Activated CD4-positive, alpha-beta T cell treated with anti-CD3 and anti-CD28 coated beads, Interleukin-2, amount 50 U/mL, for 16 hours (primary cell): ENCODE results near the gene GSC2.

ENCODE experiments used
- DNase-seq: peaks from one replicate; pipeline ENCODE4 v3.0.0-alpha.2; 2020

GSC2 gene

DNA sequence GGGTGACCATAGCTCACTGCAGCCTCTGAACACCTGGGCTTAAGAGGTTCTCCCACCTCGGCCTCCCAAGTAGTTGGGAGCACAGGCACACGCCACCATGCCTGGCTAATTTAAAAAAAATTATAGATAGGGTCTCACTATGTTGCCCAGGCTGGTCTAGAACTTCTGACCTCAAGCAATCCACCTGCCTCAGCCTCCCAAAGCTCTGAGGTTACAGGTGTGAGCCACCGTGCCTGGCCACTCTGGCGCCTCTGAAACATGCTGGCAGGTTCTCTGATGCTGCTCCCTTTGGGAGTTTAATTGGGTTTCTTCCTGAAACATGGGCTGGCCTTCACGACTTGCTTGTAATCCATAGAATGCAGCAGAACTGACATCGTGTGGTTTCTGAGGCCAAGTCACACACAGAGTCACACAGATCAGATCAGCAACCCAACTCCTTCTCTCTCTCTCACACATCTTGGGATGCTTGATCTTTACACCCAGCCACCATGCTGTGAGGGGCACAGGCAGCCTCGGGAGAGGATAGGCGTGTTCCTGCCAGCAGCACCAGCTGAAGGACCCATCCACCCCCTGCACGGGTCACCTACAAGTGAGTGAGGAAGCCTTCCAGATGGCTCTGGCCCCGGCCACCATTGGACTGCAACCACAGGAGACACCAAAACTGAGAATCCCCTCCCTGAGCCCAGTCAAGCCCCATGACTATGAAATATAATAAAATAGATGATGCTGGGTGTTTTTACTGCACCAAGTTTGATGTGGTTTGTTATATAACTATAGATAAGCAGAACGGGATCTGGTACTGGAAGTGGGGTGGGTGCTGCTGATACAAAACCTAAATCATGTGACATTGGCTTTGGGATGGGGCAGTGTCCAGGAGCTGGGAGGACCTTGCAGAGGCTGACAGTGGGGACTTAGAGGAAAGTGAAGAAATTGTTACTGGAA, 3.1 kb upstream of the GSC2 start:
- no peak for DNase-seq

DNA sequence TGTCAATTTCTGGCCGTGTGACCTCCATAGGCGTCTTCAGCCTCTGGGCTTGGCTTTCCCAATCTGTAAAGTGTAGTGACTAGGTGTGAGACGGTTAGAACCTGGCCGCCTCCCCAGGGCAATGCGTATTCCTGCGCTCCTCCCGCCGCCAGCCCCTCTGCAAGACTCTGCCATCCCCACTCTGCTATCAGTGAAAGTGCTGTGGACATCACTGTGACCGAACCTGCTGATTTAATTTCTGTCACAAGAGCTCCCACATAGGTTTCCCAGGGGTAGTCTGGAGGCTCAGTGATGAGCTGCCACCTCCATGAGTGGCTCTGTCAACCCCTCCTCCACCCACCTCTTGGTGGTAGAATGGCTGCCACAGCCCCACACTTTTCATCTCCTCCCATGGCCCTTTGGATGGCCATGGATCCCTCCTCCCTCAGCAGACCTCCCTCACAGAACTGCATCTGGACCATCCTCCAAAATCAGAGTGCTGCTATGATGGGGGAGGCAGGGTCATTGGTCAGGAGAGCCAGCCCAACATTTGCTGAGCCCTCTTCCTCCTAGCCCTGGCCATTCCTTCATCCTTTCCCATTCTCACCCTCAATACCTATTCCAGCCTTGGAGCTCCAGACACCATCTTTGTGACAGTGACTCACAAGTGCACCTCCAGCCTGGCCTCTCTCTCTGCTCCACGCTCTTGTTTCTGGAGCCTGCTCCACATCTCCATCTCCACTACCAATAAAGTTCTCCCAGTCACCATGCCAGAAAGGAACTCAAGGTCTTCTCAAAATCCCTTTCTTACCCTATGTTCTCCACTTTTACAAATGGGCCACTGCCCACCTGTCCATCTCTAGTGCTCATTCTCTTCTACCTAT, 1.5 kb upstream of the GSC2 start:
- DNase-seq: no peak

GRCh38 chr22:19150482-19151328, 613 bp upstream of the GSC2 start:
- DNase-seq: no peak

DNA sequence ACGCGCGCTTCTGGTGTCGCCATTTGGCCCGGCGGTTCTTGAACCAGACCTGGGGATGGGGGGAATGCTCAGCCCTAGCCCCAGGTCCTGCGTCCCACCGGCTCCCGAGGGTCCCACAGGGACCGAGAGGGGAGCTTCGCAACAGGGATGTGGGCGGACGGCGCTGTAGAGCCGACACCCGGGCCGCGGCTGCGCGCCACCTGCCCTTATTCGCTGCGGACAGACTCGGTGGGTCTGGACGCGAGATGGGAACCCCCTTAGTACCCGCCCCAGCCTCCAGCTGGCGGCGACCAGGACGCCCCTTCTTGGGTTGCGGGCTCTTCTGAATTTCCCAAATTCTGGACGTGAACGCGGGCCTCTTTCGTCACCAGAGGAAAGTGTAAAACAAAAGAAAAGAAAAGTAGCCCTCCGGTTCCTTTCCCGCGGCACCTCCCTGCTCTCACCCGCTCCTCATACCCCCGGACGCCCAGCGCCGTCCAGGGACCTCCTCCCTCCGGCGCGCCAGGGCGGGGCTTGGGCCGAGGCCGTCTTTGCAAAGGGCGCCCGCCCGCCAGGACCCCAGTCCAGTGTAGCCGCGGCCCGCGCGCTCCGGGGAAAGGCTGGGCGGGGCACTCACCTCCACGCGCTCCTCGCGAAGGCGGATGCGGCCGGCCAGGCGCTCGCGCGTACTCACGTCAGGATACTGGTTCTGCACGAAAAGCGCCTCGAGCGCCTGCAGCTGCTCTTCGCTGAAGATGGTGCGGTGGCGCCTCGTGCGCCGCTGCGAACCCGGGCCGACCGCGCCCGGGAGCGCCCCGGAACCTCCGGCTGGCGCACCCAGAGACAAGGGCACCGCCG, 827 bp downstream of the GSC2 start:
- peak; percentile 53 for DNase-seq

DNA sequence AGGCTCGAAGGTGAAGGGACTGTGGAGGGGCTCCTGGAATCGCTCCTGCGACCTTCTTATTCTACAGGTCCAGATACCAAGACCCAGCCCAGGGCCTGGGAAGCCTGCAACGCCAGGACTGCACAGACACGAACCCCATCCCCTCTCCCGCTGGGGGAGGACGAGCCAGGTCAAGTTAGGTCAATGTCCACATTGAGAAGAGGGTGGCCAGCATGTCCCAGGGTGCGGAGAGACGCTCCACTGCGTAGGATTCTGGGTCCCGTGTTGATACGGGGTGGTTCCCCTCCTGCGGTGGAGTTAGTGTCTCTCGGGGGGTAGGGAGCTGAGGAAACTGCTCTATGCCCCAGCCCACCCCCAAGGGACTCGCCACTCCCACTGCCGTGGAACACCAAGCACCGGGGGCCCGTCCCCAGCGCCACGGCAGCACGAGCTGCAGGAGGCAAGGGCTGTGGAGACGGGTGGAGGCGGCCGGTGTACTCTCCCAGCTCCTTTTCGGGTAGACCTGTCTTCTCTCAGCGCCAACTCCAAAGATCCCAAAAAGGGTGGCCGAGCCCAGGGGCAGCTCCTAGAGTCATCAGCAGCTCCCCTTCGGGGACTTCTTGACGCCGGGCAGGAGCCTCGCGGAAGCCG, 1.6 kb downstream of the GSC2 start:
- no peak for DNase-seq

- no peak for DNase-seq
These were observed 2.8 kb downstream of the GSC2 start for GRCh38 chr22:19147195-19147780.

DNA sequence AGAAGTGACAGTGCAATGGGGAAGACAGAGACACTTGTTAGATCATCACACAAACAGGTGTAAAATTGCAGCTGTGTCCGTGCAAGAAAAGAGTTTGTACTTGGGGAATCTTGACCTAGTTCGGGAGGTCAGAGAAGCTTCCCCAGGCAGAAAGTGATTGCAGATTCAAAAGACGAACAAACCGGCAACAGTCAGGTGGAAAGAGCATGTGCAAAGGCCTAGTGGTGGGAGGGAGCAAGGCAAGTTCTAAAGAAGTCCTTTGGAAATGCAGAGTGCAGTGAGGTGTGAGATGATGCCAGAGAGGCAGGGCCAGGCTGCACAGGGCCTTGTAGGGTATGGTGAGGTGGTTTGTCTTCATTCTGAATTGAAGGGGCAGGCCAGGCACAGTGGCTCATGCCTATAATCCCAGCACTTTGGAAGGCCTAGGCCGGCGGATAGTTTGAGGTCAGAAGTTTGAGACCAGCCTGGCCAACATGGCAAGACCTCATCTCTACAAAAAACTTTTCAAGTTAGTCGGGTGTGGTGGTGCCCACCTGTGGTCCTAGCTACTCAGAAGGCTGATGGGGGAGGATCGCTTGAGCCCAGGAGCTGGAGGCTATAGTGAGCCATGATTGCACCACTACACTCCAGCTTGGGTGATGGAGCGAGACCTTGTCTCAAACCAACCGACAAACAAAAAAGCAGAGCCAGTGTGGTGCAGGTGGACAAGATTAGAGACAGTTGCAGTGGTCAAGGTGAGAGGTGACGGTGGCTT, 3.7 kb downstream of the GSC2 start:
- no peak for DNase-seq

GRCh38 chr22:19143967-19144400, 6.1 kb downstream of the GSC2 start:
- peak; percentile 47 for DNase-seq

- no peak for DNase-seq
These were observed 6.9 kb downstream of the GSC2 start for GRCh38 chr22:19143212-19143611.

- no peak for DNase-seq
These were observed 7.7 kb downstream of the GSC2 start for GRCh38 chr22:19142394-19142793.

GRCh38 chr22:19139974-19140373, 10.1 kb downstream of the GSC2 start:
- DNase-seq: no peak

DNA sequence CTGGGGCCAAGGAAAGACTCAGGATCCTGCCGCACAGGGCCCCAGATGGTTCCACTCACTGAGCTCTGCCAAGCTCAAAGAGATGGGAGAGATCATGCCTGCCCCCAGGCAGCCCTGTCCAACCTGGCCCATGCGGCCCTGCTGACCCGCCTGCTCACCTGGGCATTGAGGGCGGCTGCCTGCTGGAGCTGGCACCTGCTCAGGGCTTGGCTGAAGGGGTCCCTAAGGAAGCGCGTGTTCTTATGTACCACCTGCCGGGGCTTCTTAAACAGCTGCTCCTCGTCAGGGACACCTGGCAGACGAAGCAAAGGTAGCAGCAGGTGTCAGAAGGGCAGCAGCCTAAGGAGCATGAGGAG, 11.1 kb downstream of the GSC2 start:
- no peak for DNase-seq

- no peak for DNase-seq
These were observed 11.7 kb downstream of the GSC2 start for GRCh38 chr22:19138217-19139000.

- DNase-seq: no peak
These were observed 12.5 kb downstream of the GSC2 start for GRCh38 chr22:19137384-19138216.

GRCh38 chr22:19136915-19137314, 13.2 kb downstream of the GSC2 start:
- no peak for DNase-seq

- DNase-seq: no peak
These were observed 15.2 kb downstream of the GSC2 start for GRCh38 chr22:19134874-19135273.

DNA sequence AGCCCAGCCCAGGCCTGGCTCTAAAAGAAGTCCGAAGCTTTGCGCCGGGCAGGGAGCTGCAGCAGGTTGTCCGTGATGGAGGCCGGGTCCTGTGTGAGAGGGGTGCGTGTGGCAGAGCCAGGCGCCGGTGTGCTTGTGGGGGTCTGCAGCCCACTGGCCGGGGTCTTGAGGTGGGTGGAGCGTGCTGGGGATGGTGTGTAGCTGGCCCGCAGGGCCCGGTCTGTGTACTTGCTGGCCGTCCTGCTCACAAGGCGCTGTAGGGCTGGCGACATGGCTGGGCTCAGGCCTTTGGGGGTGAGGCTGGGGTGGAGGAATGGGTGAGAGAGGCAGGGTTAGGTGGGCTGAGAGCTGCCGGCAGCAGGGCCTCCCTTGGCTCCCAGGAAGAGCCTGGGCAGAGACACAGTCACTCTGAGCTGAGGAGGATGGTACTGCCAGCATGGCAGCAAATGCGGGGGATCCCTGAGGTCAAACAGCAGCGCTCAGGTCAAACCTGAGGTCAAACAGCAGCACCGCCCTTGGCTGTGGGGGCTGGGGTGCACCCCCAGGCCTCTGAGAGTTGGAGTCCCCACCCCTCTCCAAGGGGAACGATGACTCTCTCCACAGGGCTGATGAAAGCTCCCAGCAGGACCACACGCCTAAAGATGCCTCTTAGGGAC, 15.8 kb downstream of the GSC2 start:
- DNase-seq: no peak

DNA sequence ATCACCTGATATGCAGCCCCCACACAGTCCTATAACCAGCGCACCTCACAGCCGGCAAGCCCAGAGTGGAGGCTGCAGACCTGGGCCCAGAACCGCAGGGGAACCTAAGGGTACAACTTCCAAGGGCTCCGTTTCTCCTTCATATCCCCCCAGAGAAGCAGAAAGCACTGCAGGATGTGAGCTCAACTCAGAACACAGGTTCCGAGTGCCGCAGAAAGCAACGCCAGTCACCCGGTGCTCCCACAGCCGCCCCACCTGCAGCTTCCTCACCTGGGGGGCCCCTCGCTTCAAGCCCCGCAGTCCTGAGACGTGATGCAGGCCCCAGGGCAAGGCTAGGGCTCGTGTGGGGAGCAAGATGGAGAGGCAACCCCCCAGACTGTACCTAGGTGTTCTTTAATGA, 16.5 kb downstream of the GSC2 start:
- DNase-seq: no peak
